H1 (cell line): Measurements from ENCODE around the gene OR10K1. TPM values are rescaled to one million over a fixed set of nuclear protein-coding genes. Genes with fewer than 3 reads are reported as not detected.

ENCODE experiments used
- CTCF ChIA-PET: fragments of 300-600 bp; sonication (Branson Sonifier 250); formaldehyde crosslinking; loops from one replicate; lab custom pipeline; 2021; ENCODE audit not compliant: partially characterized antibody; lab: Charles Lee
- POLR2A ChIA-PET: fragments of 300-600 bp; sonication (Branson Sonifier 250); formaldehyde crosslinking; loops from one replicate; lab custom pipeline; 2021; ENCODE audit warnings: inconsistent platforms; ENCODE audit not compliant: partially characterized antibody; lab: Charles Lee
- DNase-seq, 2 experiments: peaks; one replicate each; pipeline versions ENCODE4 v3.0.0 to v3.0.0-alpha.2; 2010 to 2022; ENCODE audit warnings: low spot score in 2 of 2, low read depth in 1 of 2, mixed read lengths in 1 of 2
- FAIRE-seq: peaks from 2 replicates; lab custom pipeline; 2011; peaks lifted over from hg19 to GRCh38; lab: Jason Lieb, UNC
- H2AFZ ChIP-seq: 2 replicates; pipeline ENCODE4 v1.8.1; 2012; ENCODE audit warnings: low read length, inconsistent platforms
- H2AK5ac ChIP-seq: 2 replicates; pipeline ENCODE4 v1.6.1; 2013; ENCODE audit warnings: low read depth, low read length
- H2BK120ac ChIP-seq: replicated peaks from 2 replicates; pipeline ENCODE3; 2013; ENCODE audit warnings: low read depth, low read length, inconsistent platforms
- H2BK12ac ChIP-seq: 2 replicates; pipeline ENCODE4 v1.6.1; 2013; ENCODE audit warnings: low read depth, low read length
- H2BK15ac ChIP-seq: 2 replicates; pipeline ENCODE4 v1.6.1; 2013; ENCODE audit warnings: low read length
- H2BK20ac ChIP-seq: 2 replicates; pipeline ENCODE4 v1.6.1; 2013; ENCODE audit warnings: low read length
- H2BK5ac ChIP-seq: 2 replicates; pipeline ENCODE4 v1.6.1; 2013; ENCODE audit warnings: low read depth, low read length
- H3K14ac ChIP-seq: 2 replicates; pipeline ENCODE4 v1.6.1; 2013; ENCODE audit warnings: inconsistent platforms; ENCODE audit not compliant: insufficient read length
- H3K18ac ChIP-seq: 2 replicates; pipeline ENCODE4 v1.6.1; 2013; ENCODE audit warnings: low read length; ENCODE audit errors: extremely low read depth
- H3K23ac ChIP-seq: 2 replicates; pipeline ENCODE4 v1.6.1; 2013; ENCODE audit warnings: inconsistent platforms; ENCODE audit not compliant: insufficient read length
- H3K23me2 ChIP-seq: 2 replicates; pipeline ENCODE4 v1.6.1; 2013; ENCODE audit warnings: low read depth, low read length
- H3K27ac ChIP-seq: 2 replicates; pipeline ENCODE4 v1.6.1; 2011; ENCODE audit warnings: low read depth, low read length, inconsistent platforms
- H3K27me3 ChIP-seq, 4 experiments: replicated peaks in 1 of 4; 1 replicate in 1 of 4; 2 replicates in 3 of 4; pipeline versions ENCODE4 v1.6.1 to v1.8.1; 2011 to 2013; ENCODE audit warnings: low read length in 3 of 4, mild to moderate bottlenecking in 3 of 4, inconsistent platforms in 2 of 4, mixed read lengths in 2 of 4, moderate library complexity in 1 of 4; ENCODE audit not compliant: control insufficient read depth in 3 of 4, insufficient read depth in 3 of 4; ENCODE audit errors: extremely low read depth in 1 of 4
- H3K36me3 ChIP-seq, 4 experiments: 2 replicates each; pipeline versions ENCODE4 v1.6.1 to v1.8.1; 2011 to 2013; ENCODE audit warnings: mild to moderate bottlenecking in 4 of 4, low read length in 3 of 4, moderate library complexity in 2 of 4, control low read depth in 1 of 4, inconsistent platforms in 1 of 4; ENCODE audit not compliant: insufficient read depth in 4 of 4, control insufficient read depth in 2 of 4
- H3K4ac ChIP-seq: replicated peaks from 2 replicates; pipeline ENCODE3; 2013; ENCODE audit warnings: low read length, low read depth, mixed read lengths, inconsistent platforms; ENCODE audit not compliant: insufficient read length
- H3K4me1 ChIP-seq, 4 experiments: replicated peaks in 1 of 4; 1 replicate in 1 of 4; 2 replicates in 3 of 4; pipeline versions ENCODE4 v1.6.1 to v1.8.1; 2011 to 2013; ENCODE audit warnings: low read length in 3 of 4, inconsistent platforms in 2 of 4, mixed read lengths in 1 of 4; ENCODE audit not compliant: insufficient read depth in 4 of 4, control insufficient read depth in 3 of 4
- H3K4me2 ChIP-seq, 2 experiments: 2 replicates each; pipeline versions ENCODE4 v1.6.1 to v1.8.1; 2011 to 2013; ENCODE audit warnings: low read depth in 2 of 2, low read length in 2 of 2, control low read depth in 1 of 2, inconsistent platforms in 1 of 2, mild to moderate bottlenecking in 1 of 2; ENCODE audit not compliant: insufficient read depth in 1 of 2
- H3K4me3 ChIP-seq, 4 experiments: fragments of 200-600, 300-600 bp in 1 of 4; sonication (generic), shearing (Covaris generic), sonication (Bioruptor Twin) in 1 of 4; 2 replicates each; pipeline versions ENCODE4 v1.5.1 to v1.8.1; 2011 to 2016; ENCODE audit warnings: low read length in 4 of 4, low read depth in 3 of 4, control low read depth in 2 of 4, inconsistent platforms in 2 of 4, mild to moderate bottlenecking in 2 of 4, mixed read lengths in 1 of 4, moderate library complexity in 1 of 4; ENCODE audit not compliant: insufficient read depth in 2 of 4; ENCODE audit errors: extremely low read depth in 1 of 4
- H3K56ac ChIP-seq: replicated peaks from 2 replicates; pipeline ENCODE3; 2013; ENCODE audit warnings: low read depth, mild to moderate bottlenecking, mixed read lengths, low read length, inconsistent platforms; ENCODE audit not compliant: insufficient read length
- H3K79me1 ChIP-seq: 2 replicates; pipeline ENCODE4 v1.6.1; 2013; ENCODE audit warnings: low read depth, low read length, control low read depth
- H3K79me2 ChIP-seq, 2 experiments: 2 replicates each; pipeline versions ENCODE4 v1.6.1 to v1.8.1; 2012 to 2013; ENCODE audit warnings: low read length in 2 of 2, mild to moderate bottlenecking in 2 of 2, inconsistent platforms in 1 of 2; ENCODE audit not compliant: insufficient read depth in 2 of 2, control insufficient read depth in 1 of 2
- H3K9ac ChIP-seq, 4 experiments: replicated peaks in 1 of 4; 1 replicate in 1 of 4; 2 replicates in 3 of 4; pipeline versions ENCODE4 v1.6.1 to v1.8.1; 2011 to 2013; ENCODE audit warnings: low read depth in 3 of 4, low read length in 3 of 4, control low read depth in 2 of 4, mild to moderate bottlenecking in 2 of 4, moderate library complexity in 2 of 4, inconsistent platforms in 1 of 4; ENCODE audit errors: extremely low read depth in 1 of 4
- H3K9me3 ChIP-seq, 2 experiments: 2 replicates each; pipeline versions ENCODE4 v1.6.1 to v1.8.1; 2012 to 2013; ENCODE audit warnings: mild to moderate bottlenecking in 2 of 2, moderate library complexity in 2 of 2, control low read depth in 1 of 2, inconsistent platforms in 1 of 2, low read depth in 1 of 2, low read length in 1 of 2, mixed read lengths in 1 of 2; ENCODE audit not compliant: insufficient read depth in 2 of 2
- H4K20me1 ChIP-seq, 2 experiments: replicated peaks in 1 of 2; 2 replicates each; pipeline versions ENCODE3 to v1.8.1; 2011 to 2013; ENCODE audit warnings: inconsistent platforms in 2 of 2, low read length in 2 of 2, mild to moderate bottlenecking in 1 of 2; ENCODE audit not compliant: insufficient read depth in 2 of 2, control insufficient read depth in 1 of 2
- H4K5ac ChIP-seq: 2 replicates; pipeline ENCODE4 v1.6.1; 2013; ENCODE audit warnings: low read length, low read depth, mixed read lengths, inconsistent platforms; ENCODE audit not compliant: insufficient read length
- H4K8ac ChIP-seq: 2 replicates; pipeline ENCODE4 v1.8.0; 2013; ENCODE audit warnings: mild to moderate bottlenecking, moderate library complexity, low read length, inconsistent platforms; ENCODE audit not compliant: insufficient read depth; ENCODE audit errors: extremely low read depth
- H4K91ac ChIP-seq: replicated peaks from 2 replicates; pipeline ENCODE3; 2013; ENCODE audit warnings: low read length, mixed read lengths, inconsistent platforms; ENCODE audit not compliant: insufficient read length
- TCF12 ChIP-seq: IDR thresholded peaks from 2 replicates; pipeline ENCODE4 v1.6.1; 2011; ENCODE audit warnings: low read depth, mild to moderate bottlenecking, low read length
- polyA plus RNA-seq, 7 experiments: library from polyadenylated mRNA; depleted of rRNA in 3 of 7; stranded (reverse) in 5 of 7; unstranded in 2 of 7; fragments of >200 nt in 5 of 7; fragments of 200-250 nt in 2 of 7; gene quantifications; 1 replicate in 5 of 7; 2 replicates in 1 of 7; 4 replicates in 1 of 7; pipeline versions ENCODE4 v1.2.1 to v1.2.3, GENCODE V29; 2011 to 2013; ENCODE audit warnings: missing spikeins in 2 of 7, mixed read lengths in 2 of 7
- total RNA-seq: library from RNA; stranded (reverse); fragmentation: NEBNext Ultra II Directional; extraction: Animal tissue kit (Norgen Biotek cat#: 25700); gene quantifications from 2 replicates; pipeline ENCODE4 v1.2.1, GENCODE V29; 2021

Gene OR10K1
- total and polyA plus RNA-seq, 2 of the 8 experiments (the other 6 are each of a cell fraction or from before 2014, with no cell fraction given) = not detected

DNA sequence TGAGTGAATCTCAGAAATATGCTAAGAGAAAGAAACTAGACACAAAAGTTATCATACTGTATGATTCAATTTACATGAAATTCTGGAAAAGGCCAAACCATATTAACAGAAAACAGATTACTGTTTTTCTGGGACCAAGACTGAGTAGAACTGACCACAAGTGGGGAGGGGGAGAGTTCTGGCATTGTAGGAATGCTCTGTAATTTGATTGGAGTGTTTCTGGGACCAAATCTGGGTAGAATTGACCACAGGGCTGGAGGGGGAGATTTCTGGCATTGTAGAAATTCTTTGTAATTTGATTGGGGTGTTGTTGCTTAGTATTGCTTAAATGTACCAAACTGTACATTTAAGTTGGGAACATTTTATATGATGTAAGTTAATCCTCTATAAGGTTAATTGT is 3.4 kb upstream of the OR10K1 start:
- ChIA-PET POLR2A (no interaction called here), CTCF (no interaction called here)
- no peaks in the 10 kb centered on the region for H3K23me2 ChIP-seq
- H3K27ac ChIP-seq = no peak overlapping the region
- no peaks in the 10 kb centered on the region for H3K79me2 ChIP-seq
- no peak overlapping the region for H3K4me2 ChIP-seq
- no peak overlapping the region for H2BK5ac ChIP-seq
- no peak overlapping the region for H3K23ac ChIP-seq
- H2AFZ ChIP-seq = no peak overlapping the region
- H3K56ac ChIP-seq = no peak overlapping the region
- H4K5ac ChIP-seq = no peak overlapping the region
- no peak overlapping the region for H3K4me3 ChIP-seq
- no peak overlapping the region for H2BK12ac ChIP-seq
- H3K27me3 ChIP-seq = no peaks in the 10 kb centered on the region
- no peak overlapping the region for H4K8ac ChIP-seq
- no peaks in the 10 kb centered on the region for H4K20me1 ChIP-seq
- no peak overlapping the region for H2BK120ac ChIP-seq
- no peak overlapping the region for H3K18ac ChIP-seq
- no peak overlapping the region for H2AK5ac ChIP-seq
- no peak overlapping the region for H2BK20ac ChIP-seq
- no peaks in the 10 kb centered on the region for H3K79me1 ChIP-seq
- H3K9ac ChIP-seq = no peak overlapping the region
- no peaks in the 10 kb centered on the region for H3K36me3 ChIP-seq
- FAIRE-seq (no peak), DNase-seq (no peak)
- no peak overlapping the region for H2BK15ac ChIP-seq
- no peak overlapping the region for H4K91ac ChIP-seq
- no peak for TF ChIP-seq TCF12
- no peak overlapping the region for H3K4ac ChIP-seq
- H3K14ac ChIP-seq = no peak overlapping the region
- no peaks in the 10 kb centered on the region for H3K9me3 ChIP-seq
- no peaks in the 10 kb centered on the region for H3K4me1 ChIP-seq
